ENCODE data around the gene LMAN2L. TPM values are rescaled to one million over a fixed set of nuclear protein-coding genes. Genes with fewer than 3 reads are reported as not detected.

Gene LMAN2L
- total and polyA plus RNA-seq, 12 donors, result 12.3 to 36.8 (median 15.8) TPM

DNA sequence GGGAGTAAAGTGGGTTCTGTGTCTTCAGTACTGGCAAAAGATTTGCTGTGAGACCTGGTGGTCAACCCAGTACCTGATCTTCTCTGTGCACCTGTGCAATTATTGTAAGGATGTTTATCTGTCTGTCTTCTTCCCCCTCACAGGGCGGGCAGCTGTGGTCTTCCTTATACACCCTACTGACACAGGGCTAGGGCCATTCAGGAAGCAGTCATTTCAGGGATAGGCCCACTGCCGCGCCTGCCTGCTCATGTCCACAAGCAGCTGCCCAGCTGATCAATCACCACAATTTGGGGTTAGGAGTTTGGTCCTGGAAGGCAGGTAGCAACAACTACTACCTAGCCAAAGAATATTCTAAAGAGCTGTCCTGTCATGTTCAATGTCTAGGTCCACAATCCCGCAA, 19.7 kb upstream of the LMAN2L start:
- 95 to 100% (median 98%) methylated on average over 4 of the region's 4 CpGs for WGBS, 4 donors

DNA sequence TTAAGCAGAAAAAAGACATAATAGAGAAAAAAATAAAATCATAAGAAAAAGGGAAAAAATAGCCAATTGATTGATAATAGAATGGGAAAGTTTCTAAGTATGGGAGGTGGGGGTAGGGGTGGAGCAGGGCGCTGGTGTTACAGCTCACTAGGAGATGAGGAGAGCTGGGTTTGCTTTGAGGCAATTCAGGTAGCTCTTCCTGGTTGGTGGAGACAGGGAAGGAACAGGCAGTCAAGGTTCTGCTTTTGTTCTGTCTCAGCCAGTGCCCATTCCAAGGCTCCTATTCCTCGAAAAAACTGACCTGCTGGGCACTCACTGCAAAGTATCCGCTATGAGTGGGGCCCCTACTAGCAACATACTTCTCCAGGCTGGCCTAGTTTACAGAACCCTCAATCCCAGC, 19.1 kb upstream of the LMAN2L start:
- intact Hi-C loops (cut with DNase I), result no loop called here
- no peak for DNase-seq
- Histone ChIP-seq H3K4me3 (no peak overlapping the region), H3K9me3 (replicated peaks in 1 of 3) (no peaks in the 10 kb centered on the region), H3K27ac (no peak overlapping the region), H3K4me1 (replicated peaks in 1 of 2) (peaks cover 17 to 35% of the 10 kb centered on the region in 2 donors), H3K27me3 (no peaks in the 10 kb centered on the region), H3K36me3 (replicated peaks in 1 of 2) (no peaks in the 10 kb centered on the region)
- 83 to 90% (median 88%) methylated on average over 3 of the region's 3 CpGs for WGBS, 4 donors
- no peak for TF ChIP-seq POLR2A (IDR thresholded peaks at IDR 0.05)
- TF ChIP-seq, protein P1, sequence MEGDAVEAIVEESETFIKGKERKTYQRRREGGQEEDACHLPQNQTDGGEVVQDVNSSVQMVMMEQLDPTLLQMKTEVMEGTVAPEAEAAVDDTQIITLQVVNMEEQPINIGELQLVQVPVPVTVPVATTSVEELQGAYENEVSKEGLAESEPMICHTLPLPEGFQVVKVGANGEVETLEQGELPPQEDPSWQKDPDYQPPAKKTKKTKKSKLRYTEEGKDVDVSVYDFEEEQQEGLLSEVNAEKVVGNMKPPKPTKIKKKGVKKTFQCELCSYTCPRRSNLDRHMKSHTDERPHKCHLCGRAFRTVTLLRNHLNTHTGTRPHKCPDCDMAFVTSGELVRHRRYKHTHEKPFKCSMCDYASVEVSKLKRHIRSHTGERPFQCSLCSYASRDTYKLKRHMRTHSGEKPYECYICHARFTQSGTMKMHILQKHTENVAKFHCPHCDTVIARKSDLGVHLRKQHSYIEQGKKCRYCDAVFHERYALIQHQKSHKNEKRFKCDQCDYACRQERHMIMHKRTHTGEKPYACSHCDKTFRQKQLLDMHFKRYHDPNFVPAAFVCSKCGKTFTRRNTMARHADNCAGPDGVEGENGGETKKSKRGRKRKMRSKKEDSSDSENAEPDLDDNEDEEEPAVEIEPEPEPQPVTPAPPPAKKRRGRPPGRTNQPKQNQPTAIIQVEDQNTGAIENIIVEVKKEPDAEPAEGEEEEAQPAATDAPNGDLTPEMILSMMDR (IDR thresholded peaks at IDR 0.05), result no peak

More for the DNA sequence above, 19.7 kb upstream of the LMAN2L start:
- no peaks in the 10 kb centered on the region for H3K9me3 ChIP-seq (replicated peaks in 1 of 3)
- intact Hi-C loops (cut with DNase I), result no loop called here
- H3K27me3 ChIP-seq, result no peaks in the 10 kb centered on the region
- no peaks in the 10 kb centered on the region for H3K36me3 ChIP-seq (replicated peaks in 1 of 2)
- H3K27ac ChIP-seq, result no peak overlapping the region
- no peak overlapping the region for H3K4me3 ChIP-seq
- TF ChIP-seq, protein P1 (IDR thresholded peaks at IDR 0.05), result no peak
- TF ChIP-seq POLR2A (IDR thresholded peaks at IDR 0.05), result no peak
- peaks cover 17 to 40% of the 10 kb centered on the region in 2 donors for H3K4me1 ChIP-seq (replicated peaks in 1 of 2)
- no peak for DNase-seq

DNA sequence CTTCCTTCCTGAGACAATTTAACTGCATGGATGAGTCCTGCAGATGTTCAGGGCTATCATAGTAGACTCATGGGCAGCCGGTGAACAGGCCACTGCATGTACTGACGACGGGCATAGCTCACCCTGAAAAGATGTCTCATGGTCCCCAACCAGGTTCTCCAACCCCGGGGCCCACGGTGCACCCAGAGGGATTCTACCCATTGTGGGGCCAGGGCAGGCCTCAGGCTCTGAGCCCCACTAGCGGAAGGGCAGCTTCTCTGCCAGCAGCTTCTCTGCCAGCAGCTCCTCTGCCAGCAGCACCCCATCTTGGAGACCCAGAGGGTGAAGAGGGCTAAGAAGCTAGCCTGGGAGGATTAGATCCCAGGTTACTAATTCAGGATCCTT, 17.6 kb upstream of the LMAN2L start:
- Histone ChIP-seq H3K27ac (no peak overlapping the region), H3K4me1 (replicated peaks in 1 of 2) (peaks cover 17 to 19% of the 10 kb centered on the region in 2 donors), H3K36me3 (replicated peaks in 1 of 2) (no peaks in the 10 kb centered on the region), H3K9me3 (replicated peaks in 1 of 3) (no peaks in the 10 kb centered on the region), H3K4me3 (no peak overlapping the region), H3K27me3 (no peaks in the 10 kb centered on the region)
- TF ChIP-seq, protein P1 (IDR thresholded peaks at IDR 0.05), result no peak
- TF ChIP-seq POLR2A (IDR thresholded peaks at IDR 0.05), result no peak
- intact Hi-C loops (cut with DNase I), result no loop called here
- DNase-seq, result no peak
- 92 to 100% (median 94%) methylated on average over 4 to 6 of the region's 6 CpGs for WGBS, 4 donors

DNA sequence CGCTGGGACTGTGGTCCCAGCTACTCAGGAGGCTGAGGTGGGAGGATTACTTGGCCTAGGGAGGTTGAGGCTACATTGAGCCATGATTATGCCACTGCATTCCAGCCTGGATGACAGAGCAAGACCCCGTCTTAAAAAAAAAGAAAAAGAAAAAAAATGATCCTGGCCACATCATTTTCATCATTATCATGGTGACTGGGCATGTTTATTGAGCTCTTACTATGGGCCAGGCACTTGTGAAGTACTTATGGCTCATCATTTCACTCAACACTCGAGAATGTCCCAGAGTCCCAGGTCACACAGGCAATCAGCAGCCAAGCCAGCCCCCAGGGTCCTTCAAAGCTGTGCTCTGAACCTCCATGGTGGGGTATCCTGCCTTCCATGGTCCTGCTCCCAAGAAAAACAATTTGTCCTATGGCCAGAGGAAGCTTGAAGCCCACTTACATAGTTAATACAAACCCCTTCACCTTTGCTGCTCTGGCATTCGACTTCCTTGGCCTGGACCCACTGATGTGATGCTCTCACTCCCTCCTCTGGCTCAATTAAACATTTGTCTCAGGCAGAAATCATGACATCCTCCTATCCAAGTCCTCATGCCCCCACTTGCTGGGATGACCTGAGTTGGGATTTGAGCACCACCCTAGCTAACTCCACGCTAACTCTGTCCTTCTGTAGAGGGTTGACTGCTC, 17.1 kb upstream of the LMAN2L start:
- no peak for DNase-seq
- no peak overlapping the region for H3K27ac ChIP-seq
- no peak for TF ChIP-seq POLR2A (IDR thresholded peaks at IDR 0.05)
- TF ChIP-seq, protein P1 (IDR thresholded peaks at IDR 0.05), result no peak
- H3K4me3 ChIP-seq, result no peak overlapping the region
- H3K27me3 ChIP-seq, result no peaks in the 10 kb centered on the region
- intact Hi-C loops (cut with DNase I), result no loop called here
- peaks cover 12 to 14% of the 10 kb centered on the region in 2 donors for H3K4me1 ChIP-seq (replicated peaks in 1 of 2)
- 81 to 90% (median 82%) methylated on average over 5 of the region's 5 CpGs for WGBS, 4 donors
- H3K9me3 ChIP-seq (replicated peaks in 1 of 3), result no peaks in the 10 kb centered on the region
- H3K36me3 ChIP-seq (replicated peaks in 1 of 2), result no peaks in the 10 kb centered on the region
